HepG2 (cell line): ENCODE results near the gene NT5DC2. TPM values are rescaled to one million over a fixed set of nuclear protein-coding genes. Genes with fewer than 3 reads are reported as not detected.

Experiments
- ARNTL ChIP-seq: sonication (generic); formaldehyde crosslinking; IDR thresholded peaks from 2 replicates; pipeline ENCODE4 v1.4.0; 2020; ENCODE audit warnings: mild to moderate bottlenecking, missing genetic modification reagents
- GLMP ChIP-seq: sonication (generic); formaldehyde crosslinking; IDR thresholded peaks from 2 replicates; pipeline ENCODE4 v1.9.0; 2021; ENCODE audit warnings: missing genetic modification reagents, mild to moderate bottlenecking, borderline replicate concordance
- GMEB2 ChIP-seq: IDR thresholded peaks from 2 replicates; pipeline ENCODE4 v1.6.1; 2016; ENCODE audit warnings: missing biosample characterization, missing genetic modification reagents, low read depth
- IRX3 ChIP-seq: sonication (generic); formaldehyde crosslinking; IDR thresholded peaks from 2 replicates; pipeline ENCODE4 v1.8.1; 2023; ENCODE audit warnings: mild to moderate bottlenecking, low read depth, missing genetic modification reagents, borderline replicate concordance
- ISX ChIP-seq: sonication (generic); formaldehyde crosslinking; conservative IDR thresholded peaks from 2 replicates; pipeline ENCODE4 v1.5.0; 2020; ENCODE audit warnings: missing genetic modification reagents
- NFIB ChIP-seq: sonication (generic); formaldehyde crosslinking; IDR thresholded peaks from 2 replicates; pipeline ENCODE4 v1.9.0; 2021; ENCODE audit warnings: missing genetic modification reagents, mild to moderate bottlenecking, borderline replicate concordance
- PAXIP1 ChIP-seq: sonication (generic); formaldehyde crosslinking; conservative IDR thresholded peaks from 2 replicates; pipeline ENCODE4 v1.4.0; 2020; ENCODE audit warnings: mild to moderate bottlenecking, missing genetic modification reagents, moderate library complexity
- PHF21A ChIP-seq: sonication (generic); formaldehyde crosslinking; IDR thresholded peaks from 2 replicates; pipeline ENCODE4 v1.5.0; 2020; ENCODE audit warnings: mild to moderate bottlenecking, missing genetic modification reagents
- POLR2AphosphoS2 ChIP-seq: IDR thresholded peaks from 2 replicates; pipeline ENCODE4 v1.6.1; 2011; ENCODE audit warnings: low read depth, low read length, improper control_type of control experiment
- RAD51 ChIP-seq: fragments of 450-650 bp; IDR thresholded peaks from 2 replicates; pipeline ENCODE4 v1.6.1; 2016; ENCODE audit warnings: borderline replicate concordance
- ZFP36 ChIP-seq: fragments of 150-350 bp; IDR thresholded peaks from 2 replicates; pipeline ENCODE4 v1.6.1; 2018; ENCODE audit warnings: borderline replicate concordance, low read length, low read depth; ENCODE audit not compliant: partially characterized antibody
- ZFP37 ChIP-seq: sonication (generic); formaldehyde crosslinking; IDR thresholded peaks from 2 replicates; pipeline ENCODE4 v1.4.0; 2020; ENCODE audit warnings: missing genetic modification reagents, borderline replicate concordance
- ZNF281 ChIP-seq: sonication (generic); formaldehyde crosslinking; IDR thresholded peaks from 2 replicates; pipeline ENCODE4 v1.4.0; 2020; ENCODE audit warnings: missing genetic modification reagents, borderline replicate concordance
- ZNF564 ChIP-seq: sonication (generic); formaldehyde crosslinking; IDR thresholded peaks from 2 replicates; pipeline ENCODE4 v1.8.1; 2023; ENCODE audit warnings: mild to moderate bottlenecking, missing genetic modification reagents
- ZNF639 ChIP-seq: conservative IDR thresholded peaks from 2 replicates; pipeline ENCODE4 v1.6.1; 2018; ENCODE audit warnings: missing genetic modification reagents
- ZNF850 ChIP-seq: sonication (generic); formaldehyde crosslinking; conservative IDR thresholded peaks from 2 replicates; pipeline ENCODE4 v1.9.0; 2021; ENCODE audit warnings: mild to moderate bottlenecking, missing genetic modification reagents
- polyA plus RNA-seq, 8 experiments: library from polyadenylated mRNA; depleted of rRNA in 3 of 8; stranded (reverse) in 7 of 8; unstranded in 1 of 8; fragments of >200 nt; fragmentation: Illumina TruSeq in 4 of 8; extraction: Trizol in 4 of 8; gene quantifications; 2 replicates each; pipeline versions ENCODE4 v1.2.1 to v1.2.3, GENCODE V29; 2011 to 2016; ENCODE audit warnings: low read depth in 4 of 8, missing spikeins in 1 of 8, mixed read lengths in 1 of 8; ENCODE audit not compliant: insufficient read depth in 1 of 8
- total RNA-seq, 5 experiments: library from RNA; depleted of rRNA; stranded (reverse); fragments of >200 nt; fragmentation: Illumina TruSeq; extraction: Trizol; gene quantifications; 2 replicates each; pipeline ENCODE4 v1.2.3, GENCODE V29; 2016; ENCODE audit warnings: low read depth in 1 of 5

Gene NT5DC2
- total and polyA plus RNA-seq, 2 of the 13 experiments (the other 11 are each of a cell fraction or from before 2014, with no cell fraction given) = 131 to 240 TPM

GRCh38 chr3:52534281-52535183 is 875 bp upstream of the NT5DC2 start (continued):
- TF ChIP-seq ZNF281 (no peak), ISX (CRISPR knock-in tag) (no peak), ZFP37 (CRISPR knock-in tag) (no peak), RAD51 (no peak), NFIB (CRISPR knock-in tag) (no peak), GLMP (CRISPR knock-in tag) (no peak), ZNF564 (peak; percentile 64; the same call in 1 of the 2 replicates), PHF21A (no peak; the same call in 1 of the 2 replicates), PAXIP1 (CRISPR knock-in tag) (no peak), ZNF850 (CRISPR knock-in tag) (no peak), ZFP36 (no peak), IRX3 (CRISPR knock-in tag) (no peak), POLR2AphosphoS2 (no peak), GMEB2 (CRISPR knock-in tag) (no peak), ZNF639 (CRISPR knock-in tag) (no peak), ARNTL (no peak; the same call in 1 of the 2 replicates)
